ENCODE data around the gene RFNG.

RFNG gene

GRCh38 chr17:82001571-82002056 is 50.0 kb downstream of the RFNG start:
- no peak overlapping the region for H3K9ac ChIP-seq (ENCODE audit: low read depth, low read length, poor library complexity)
- H3K4me3 ChIP-seq (ENCODE audit: low read length in 2 of 2) = no peak overlapping the region
- peak overlapping the region; percentile 8 for H3K14ac ChIP-seq (ENCODE audit: low read length)
- DNase-seq (ENCODE audit: low spot score) = no peak
- H4K91ac ChIP-seq (ENCODE audit: low read depth, low read length, poor library complexity) = no peak overlapping the region
- no peaks in the 10 kb centered on the region for H3K27me3 ChIP-seq (ENCODE audit: control insufficient read depth in 3 of 3, insufficient read depth in 3 of 3, low read depth in 1 of 3, low read length in 3 of 3)
- peak overlapping the region; percentile 48 for H3K18ac ChIP-seq (ENCODE audit: low read length)
- H2BK5ac ChIP-seq (ENCODE audit: low read length) = no peak overlapping the region
- H3K79me1 ChIP-seq (ENCODE audit: low read depth, low read length) = peaks cover 14% of the 10 kb centered on the region
- H3K23ac ChIP-seq (ENCODE audit: low read depth, low read length, poor library complexity) = no peak overlapping the region
- no peak overlapping the region for H3K27ac ChIP-seq (replicated peaks; ENCODE audit: low read length)
- no peak overlapping the region for H2AFZ ChIP-seq (ENCODE audit: low read length)
- H3K36me3 ChIP-seq (replicated peaks in 1 of 2; ENCODE audit: control insufficient read depth in 2 of 2, insufficient read depth in 2 of 2, low read length in 2 of 2) = peaks cover 0 to 5% of the 10 kb centered on the region in 2 donors
- no CpG with 5 or more reads among the region's 17 CpGs for WGBS, 2 donors (ENCODE audit: extremely low coverage in 2 of 2, insufficient read length in 2 of 2, insufficient replicate concordance in 1 of 2)
- H4K8ac ChIP-seq (ENCODE audit: low read depth, low read length) = no peak overlapping the region
- no peak overlapping the region for H2BK12ac ChIP-seq (ENCODE audit: low read length)
- no peak overlapping the region for H2BK120ac ChIP-seq (ENCODE audit: low read depth, low read length)
- H3K9me3 ChIP-seq (replicated peaks in 1 of 2; ENCODE audit: control insufficient read depth in 2 of 2, insufficient read depth in 1 of 2, low read depth in 1 of 2, low read length in 2 of 2) = no peaks in the 10 kb centered on the region
- H3K4me1 ChIP-seq (ENCODE audit: control insufficient read depth in 2 of 2, insufficient read depth in 1 of 2, low read depth in 1 of 2, low read length in 2 of 2) = peaks cover 5 to 13% of the 10 kb centered on the region in 2 donors
- no peak overlapping the region for H3K4ac ChIP-seq (ENCODE audit: low read length)
- no peak overlapping the region for H2BK15ac ChIP-seq (ENCODE audit: low read length)
- H2AK5ac ChIP-seq (ENCODE audit: low read depth, low read length) = no peak overlapping the region
- no peak overlapping the region for H3K4me2 ChIP-seq (ENCODE audit: insufficient read depth, low read length, poor library complexity, severe bottlenecking)

DNA sequence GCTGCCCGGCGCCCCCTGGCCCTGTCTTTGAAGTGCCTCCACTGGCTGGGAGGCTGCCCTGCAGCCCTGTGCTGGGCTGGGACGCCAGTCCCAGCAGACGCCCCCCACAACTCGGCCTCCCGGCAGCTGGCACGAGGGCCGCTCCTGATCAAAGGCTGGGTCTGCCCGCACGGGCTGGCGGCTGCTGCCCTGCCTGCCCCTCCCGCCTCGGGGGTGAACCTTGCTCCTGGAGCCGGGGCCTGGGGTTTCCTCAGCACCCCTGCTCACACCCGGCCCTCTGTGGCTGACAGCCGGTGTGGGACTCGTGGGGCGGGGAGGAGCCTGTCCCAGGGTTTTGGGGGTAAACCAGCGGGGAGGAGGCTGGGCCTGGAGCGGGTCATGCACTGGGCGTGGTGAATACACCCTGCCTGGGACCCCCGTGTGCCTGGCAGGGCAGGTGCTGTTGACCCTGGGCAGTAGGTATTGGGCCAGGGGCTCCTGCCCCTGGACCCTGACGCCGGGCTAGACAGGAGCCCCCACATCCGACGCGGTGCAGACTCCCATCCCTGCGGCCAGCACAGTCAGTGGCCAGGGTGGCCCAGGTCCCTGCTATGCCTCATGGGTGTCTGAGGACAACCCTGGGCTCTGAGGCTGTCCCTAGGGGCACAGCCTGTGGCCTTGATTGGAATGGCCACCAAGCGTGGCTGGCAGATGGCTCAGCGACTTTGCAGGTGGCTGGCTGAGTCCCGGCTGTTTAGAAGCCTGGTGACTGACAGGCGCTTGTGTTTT is 50.6 kb downstream of the RFNG start:
- H3K9me3 ChIP-seq (replicated peaks in 1 of 2; ENCODE audit: control insufficient read depth in 2 of 2, insufficient read depth in 1 of 2, low read depth in 1 of 2, low read length in 2 of 2) = no peaks in the 10 kb centered on the region
- H4K91ac ChIP-seq (ENCODE audit: low read depth, low read length, poor library complexity) = no peak overlapping the region
- no peak overlapping the region for H2AFZ ChIP-seq (ENCODE audit: low read length)
- no peak overlapping the region for H4K8ac ChIP-seq (ENCODE audit: low read depth, low read length)
- H3K4me2 ChIP-seq (ENCODE audit: insufficient read depth, low read length, poor library complexity, severe bottlenecking) = no peak overlapping the region
- H3K9ac ChIP-seq (ENCODE audit: low read depth, low read length, poor library complexity) = no peak overlapping the region
- H2AK5ac ChIP-seq (ENCODE audit: low read depth, low read length) = no peak overlapping the region
- H3K79me1 ChIP-seq (ENCODE audit: low read depth, low read length) = peaks cover 13% of the 10 kb centered on the region
- H2BK15ac ChIP-seq (ENCODE audit: low read length) = no peak overlapping the region
- no peak for DNase-seq (ENCODE audit: low spot score)
- no peak overlapping the region for H3K4ac ChIP-seq (ENCODE audit: low read length)
- H3K27me3 ChIP-seq (ENCODE audit: control insufficient read depth in 3 of 3, insufficient read depth in 3 of 3, low read depth in 1 of 3, low read length in 3 of 3) = no peaks in the 10 kb centered on the region
- H3K18ac ChIP-seq (ENCODE audit: low read length) = no peak overlapping the region
- no peak overlapping the region for H3K23ac ChIP-seq (ENCODE audit: low read depth, low read length, poor library complexity)
- H2BK5ac ChIP-seq (ENCODE audit: low read length) = no peak overlapping the region
- H3K36me3 ChIP-seq (replicated peaks in 1 of 2; ENCODE audit: control insufficient read depth in 2 of 2, insufficient read depth in 2 of 2, low read length in 2 of 2) = peaks cover 0 to 5% of the 10 kb centered on the region in 2 donors
- H3K27ac ChIP-seq (replicated peaks; ENCODE audit: low read length) = no peak overlapping the region
- no peak overlapping the region for H2BK120ac ChIP-seq (ENCODE audit: low read depth, low read length)
- no peak overlapping the region for H2BK12ac ChIP-seq (ENCODE audit: low read length)
- peaks cover 5 to 13% of the 10 kb centered on the region in 2 donors for H3K4me1 ChIP-seq (ENCODE audit: control insufficient read depth in 2 of 2, insufficient read depth in 1 of 2, low read depth in 1 of 2, low read length in 2 of 2)
- WGBS, 2 donors (ENCODE audit: extremely low coverage in 2 of 2, insufficient read length in 2 of 2, insufficient replicate concordance in 1 of 2) = no CpG with 5 or more reads among the region's 32 CpGs
- H3K14ac ChIP-seq (ENCODE audit: low read length) = no peak overlapping the region
- H3K4me3 ChIP-seq (ENCODE audit: low read length in 2 of 2) = no peak overlapping the region

GRCh38 chr17:81999976-82000802 is 51.4 kb downstream of the RFNG start:
- Histone ChIP-seq H3K27ac (replicated peaks; ENCODE audit: low read length) (no peak overlapping the region), H2BK12ac (ENCODE audit: low read length) (peak overlapping the region; percentile 10), H2AK5ac (ENCODE audit: low read depth, low read length) (no peak overlapping the region), H3K4me2 (ENCODE audit: insufficient read depth, low read length, poor library complexity, severe bottlenecking) (no peak overlapping the region), H2BK5ac (ENCODE audit: low read length) (no peak overlapping the region), H3K9ac (ENCODE audit: low read depth, low read length, poor library complexity) (no peak overlapping the region), H3K14ac (ENCODE audit: low read length) (peak overlapping the region; percentile 56), H3K4ac (ENCODE audit: low read length) (no peak overlapping the region), H3K9me3 (replicated peaks in 1 of 2; ENCODE audit: control insufficient read depth in 2 of 2, insufficient read depth in 1 of 2, low read depth in 1 of 2, low read length in 2 of 2) (no peaks in the 10 kb centered on the region), H3K36me3 (replicated peaks in 1 of 2; ENCODE audit: control insufficient read depth in 2 of 2, insufficient read depth in 2 of 2, low read length in 2 of 2) (peaks cover 0 to 5% of the 10 kb centered on the region in 2 donors), H2AFZ (ENCODE audit: low read length) (no peak overlapping the region), H3K4me1 (ENCODE audit: control insufficient read depth in 2 of 2, insufficient read depth in 1 of 2, low read depth in 1 of 2, low read length in 2 of 2) (peaks cover 5 to 13% of the 10 kb centered on the region in 2 donors), H3K27me3 (ENCODE audit: control insufficient read depth in 3 of 3, insufficient read depth in 3 of 3, low read depth in 1 of 3, low read length in 3 of 3) (no peaks in the 10 kb centered on the region), H2BK120ac (ENCODE audit: low read depth, low read length) (no peak overlapping the region), H4K91ac (ENCODE audit: low read depth, low read length, poor library complexity) (no peak overlapping the region), H3K4me3 (ENCODE audit: low read length in 2 of 2) (no peak overlapping the region), H3K79me1 (ENCODE audit: low read depth, low read length) (peaks cover 16% of the 10 kb centered on the region), H4K8ac (ENCODE audit: low read depth, low read length) (no peak overlapping the region), H2BK15ac (ENCODE audit: low read length) (no peak overlapping the region), H3K23ac (ENCODE audit: low read depth, low read length, poor library complexity) (no peak overlapping the region), H3K18ac (ENCODE audit: low read length) (no peak overlapping the region)
- no peak for DNase-seq (ENCODE audit: low spot score)
- WGBS, 2 donors (ENCODE audit: extremely low coverage in 2 of 2, insufficient read length in 2 of 2, insufficient replicate concordance in 1 of 2) = no CpG with 5 or more reads among the region's 36 CpGs

DNA sequence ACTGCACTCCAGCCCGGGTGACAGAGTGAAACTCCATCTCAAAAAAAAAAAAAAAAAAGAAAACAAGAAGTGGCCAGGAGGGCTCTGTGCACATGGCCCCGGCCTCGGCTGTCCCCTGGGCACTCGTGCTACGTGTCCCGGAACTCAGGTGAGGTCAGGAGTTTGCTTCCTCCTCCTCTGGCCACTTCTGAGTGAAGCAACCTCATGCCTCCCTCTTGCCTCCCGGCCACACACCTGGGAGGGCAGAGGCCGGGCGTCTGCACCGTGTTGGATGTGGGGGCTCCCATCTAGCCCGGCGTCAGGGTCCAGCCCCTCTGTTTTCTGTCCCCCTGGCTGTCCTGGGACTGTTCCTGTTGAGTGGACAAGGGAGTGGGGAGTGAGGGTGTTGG is 52.0 kb downstream of the RFNG start:
- Histone ChIP-seq H4K91ac (ENCODE audit: low read depth, low read length, poor library complexity) (no peak overlapping the region), H2BK120ac (ENCODE audit: low read depth, low read length) (no peak overlapping the region), H2AK5ac (ENCODE audit: low read depth, low read length) (no peak overlapping the region), H3K4me3 (ENCODE audit: low read length in 2 of 2) (no peak overlapping the region), H2BK5ac (ENCODE audit: low read length) (no peak overlapping the region), H3K23ac (ENCODE audit: low read depth, low read length, poor library complexity) (no peak overlapping the region), H4K8ac (ENCODE audit: low read depth, low read length) (no peak overlapping the region), H3K9me3 (replicated peaks in 1 of 2; ENCODE audit: control insufficient read depth in 2 of 2, insufficient read depth in 1 of 2, low read depth in 1 of 2, low read length in 2 of 2) (no peaks in the 10 kb centered on the region), H3K36me3 (replicated peaks in 1 of 2; ENCODE audit: control insufficient read depth in 2 of 2, insufficient read depth in 2 of 2, low read length in 2 of 2) (peaks cover 0 to 5% of the 10 kb centered on the region in 2 donors), H3K4me2 (ENCODE audit: insufficient read depth, low read length, poor library complexity, severe bottlenecking) (no peak overlapping the region), H3K4me1 (ENCODE audit: control insufficient read depth in 2 of 2, insufficient read depth in 1 of 2, low read depth in 1 of 2, low read length in 2 of 2) (peaks cover 6 to 13% of the 10 kb centered on the region in 2 donors), H3K79me1 (ENCODE audit: low read depth, low read length) (peaks cover 16% of the 10 kb centered on the region), H2BK15ac (ENCODE audit: low read length) (no peak overlapping the region), H3K18ac (ENCODE audit: low read length) (no peak overlapping the region), H3K9ac (ENCODE audit: low read depth, low read length, poor library complexity) (no peak overlapping the region), H3K14ac (ENCODE audit: low read length) (peak overlapping the region; percentile 6), H2AFZ (ENCODE audit: low read length) (no peak overlapping the region), H3K27me3 (ENCODE audit: control insufficient read depth in 3 of 3, insufficient read depth in 3 of 3, low read depth in 1 of 3, low read length in 3 of 3) (no peaks in the 10 kb centered on the region), H3K27ac (replicated peaks; ENCODE audit: low read length) (no peak overlapping the region), H2BK12ac (ENCODE audit: low read length) (no peak overlapping the region), H3K4ac (ENCODE audit: low read length) (no peak overlapping the region)
- WGBS, 2 donors (ENCODE audit: extremely low coverage in 2 of 2, insufficient read length in 2 of 2, insufficient replicate concordance in 1 of 2) = no CpG with 5 or more reads among the region's 12 CpGs
- DNase-seq (ENCODE audit: low spot score) = no peak

All from neuronal stem cell (in vitro differentiated cells).